Nephron (organoid): Measurements from ENCODE around the gene DRGX.

Experiments used
- H3K27ac Mint-ChIP-seq, 3 experiments: 2 replicates each; pipeline ENCODE4 v1.8.0; 2020; ENCODE audit warnings: mixed read lengths in 3 of 3, mild to moderate bottlenecking in 2 of 3, moderate library complexity in 1 of 3
- H3K27me3 Mint-ChIP-seq: 2 replicates; pipeline ENCODE4 v1.8.0; 2021; ENCODE audit warnings: low read depth, mild to moderate bottlenecking, moderate library complexity, mixed read lengths
- H3K36me3 Mint-ChIP-seq: 2 replicates; pipeline ENCODE4 v1.8.0; 2020; ENCODE audit warnings: low read depth, mixed read lengths
- H3K4me1 Mint-ChIP-seq: 2 replicates; pipeline ENCODE4 v1.8.0; 2020; ENCODE audit warnings: mixed read lengths
- H3K4me3 Mint-ChIP-seq, 3 experiments: 2 replicates each; pipeline ENCODE4 v1.8.0; 2020; ENCODE audit warnings: mild to moderate bottlenecking in 3 of 3, mixed read lengths in 3 of 3, moderate library complexity in 2 of 3
- H3K9me3 Mint-ChIP-seq: 2 replicates; pipeline ENCODE4 v1.8.0; 2020; ENCODE audit warnings: mixed read lengths
- CTCF ChIP-seq, 3 experiments: fragments of 200-600 bp; sonication (generic); IDR thresholded peaks; one replicate each; pipeline ENCODE4 v1.5.0; 2021; ENCODE audit warnings: antibody characterized with exemption in 3 of 3; ENCODE audit not compliant: unreplicated experiment in 3 of 3

Gene DRGX

DNA sequence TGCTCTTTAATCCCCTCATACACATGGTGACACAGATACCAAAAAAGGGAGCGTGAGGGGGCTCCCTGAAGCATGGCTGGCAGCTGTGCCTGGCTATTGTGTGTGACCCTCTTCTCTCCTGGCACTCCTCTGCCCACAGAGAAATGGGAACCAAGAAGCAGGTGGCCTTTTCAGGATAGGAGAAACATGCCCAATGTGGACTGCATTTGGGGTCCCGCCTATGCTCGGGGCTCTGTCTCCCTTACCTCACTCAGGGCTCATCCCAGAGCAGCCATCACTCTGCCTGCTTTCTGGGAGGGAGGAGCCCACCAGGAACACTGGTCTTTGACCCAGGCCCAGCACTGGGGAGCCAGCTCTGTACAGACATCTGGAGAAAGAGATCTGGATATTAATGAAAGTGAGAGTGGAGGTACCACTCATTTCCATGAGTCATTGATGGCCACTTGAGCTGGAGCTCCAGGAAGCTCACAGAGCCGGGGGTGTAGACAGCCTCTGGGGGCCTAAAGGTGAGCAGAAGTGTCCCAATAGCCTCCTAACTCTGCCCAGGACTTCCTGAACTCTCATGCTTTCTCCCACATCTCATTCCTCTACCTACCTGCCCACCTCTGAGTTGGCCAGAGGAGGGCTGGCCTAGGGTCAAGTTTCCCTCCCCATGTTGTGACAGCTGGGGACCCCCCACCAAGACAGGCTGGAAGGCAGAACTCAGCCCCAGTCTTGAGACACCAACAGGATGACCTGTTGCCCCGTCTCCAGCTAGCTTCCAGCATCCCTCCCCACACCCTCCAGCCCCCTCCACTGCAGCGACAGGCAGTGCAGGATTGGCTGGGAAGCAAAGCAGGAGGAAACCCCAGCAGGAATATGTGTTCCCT is 42.6 kb downstream of the DRGX start:
- peaks cover 13% of the 10 kb centered on the region for H3K27me3 Mint-ChIP-seq
- TF ChIP-seq CTCF (IDR thresholded peaks at IDR 0.05; ENCODE audit: unreplicated experiment in 3 of 3), result no peak
- H3K36me3 Mint-ChIP-seq, result no peaks in the 10 kb centered on the region
- peaks cover 12% of the 10 kb centered on the region for H3K9me3 Mint-ChIP-seq
- no peak overlapping the region for H3K27ac Mint-ChIP-seq
- H3K4me3 Mint-ChIP-seq, result no peak overlapping the region
- H3K4me1 Mint-ChIP-seq, result no peaks in the 10 kb centered on the region

DNA sequence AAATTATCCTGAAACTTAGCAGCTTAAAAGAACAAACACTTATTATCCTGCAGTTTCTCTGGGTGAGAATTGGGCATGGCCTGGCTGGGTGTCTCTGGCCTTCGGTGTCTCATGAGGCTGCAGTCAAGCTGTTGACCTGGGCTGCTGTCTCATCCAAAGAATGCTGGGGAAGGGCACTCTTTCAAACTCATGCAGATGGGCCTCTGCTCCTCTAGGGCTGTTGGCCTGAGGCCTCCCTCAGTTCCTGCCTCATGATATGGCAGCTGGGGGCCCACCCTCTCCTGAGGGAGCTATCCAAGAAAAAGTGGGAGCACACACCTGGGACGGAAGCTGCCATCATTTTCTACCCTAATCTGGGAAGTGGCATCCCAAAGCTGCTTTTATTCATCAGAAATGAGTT is 43.6 kb downstream of the DRGX start:
- Mint-ChIP-seq H3K4me1 (no peaks in the 10 kb centered on the region), H3K27me3 (peaks cover 13% of the 10 kb centered on the region), H3K36me3 (no peaks in the 10 kb centered on the region), H3K4me3 (no peak overlapping the region), H3K27ac (no peak overlapping the region), H3K9me3 (peaks cover 10% of the 10 kb centered on the region)
- no peak for TF ChIP-seq CTCF (IDR thresholded peaks at IDR 0.05; ENCODE audit: unreplicated experiment in 3 of 3)

- Mint-ChIP-seq H3K27ac (no peak overlapping the region), H3K4me1 (no peaks in the 10 kb centered on the region), H3K9me3 (peaks cover 9% of the 10 kb centered on the region), H3K4me3 (no peak overlapping the region), H3K36me3 (no peaks in the 10 kb centered on the region), H3K27me3 (peaks cover 13% of the 10 kb centered on the region)
- TF ChIP-seq CTCF (IDR thresholded peaks at IDR 0.05; ENCODE audit: unreplicated experiment in 3 of 3), result no peak
Measured at GRCh38 chr10:49351669-49352068, 44.2 kb downstream of the DRGX start.

DNA sequence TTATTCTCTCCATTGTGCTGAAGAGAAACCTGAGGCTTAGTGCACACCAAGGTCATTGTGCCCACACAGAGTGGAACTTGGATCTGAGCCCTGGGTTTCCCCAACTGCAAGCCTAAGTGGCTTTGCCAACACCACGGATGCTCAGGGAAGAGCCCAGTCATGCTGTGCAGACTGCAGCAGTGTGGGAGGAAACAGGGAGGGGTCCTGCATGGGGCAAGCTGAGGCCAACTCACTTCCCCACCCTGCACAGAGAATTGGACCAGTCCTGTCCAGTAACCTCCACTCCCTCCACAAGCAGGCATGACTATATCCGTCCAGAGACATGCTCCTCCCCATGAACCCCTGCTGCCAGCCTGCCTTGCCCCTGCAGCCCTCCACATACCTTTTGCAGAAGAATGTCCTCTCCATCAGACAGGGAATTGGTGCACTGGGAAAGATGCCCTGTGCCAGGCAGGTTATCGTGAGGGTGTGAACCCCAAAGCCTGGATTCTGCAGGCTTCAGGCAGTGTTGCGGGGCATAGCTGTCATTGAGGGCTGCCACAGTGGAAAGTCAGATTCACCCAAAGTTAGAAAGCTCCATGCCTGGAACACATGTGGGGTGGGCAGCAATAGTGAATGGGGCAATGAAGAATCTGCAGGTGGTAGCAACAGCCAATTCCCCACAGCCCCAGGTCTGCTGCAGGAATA is 44.9 kb downstream of the DRGX start:
- TF ChIP-seq CTCF (IDR thresholded peaks at IDR 0.05; ENCODE audit: unreplicated experiment in 3 of 3), result no peak
- Mint-ChIP-seq H3K4me3 (no peak overlapping the region), H3K27ac (no peak overlapping the region), H3K4me1 (no peaks in the 10 kb centered on the region), H3K9me3 (peaks cover 9% of the 10 kb centered on the region), H3K27me3 (peaks cover 19% of the 10 kb centered on the region), H3K36me3 (no peaks in the 10 kb centered on the region)

GRCh38 chr10:49350138-49350537 is 45.8 kb downstream of the DRGX start:
- H3K4me1 Mint-ChIP-seq, result no peaks in the 10 kb centered on the region
- H3K9me3 Mint-ChIP-seq, result peaks cover 9% of the 10 kb centered on the region
- peaks cover 16% of the 10 kb centered on the region for H3K27me3 Mint-ChIP-seq
- TF ChIP-seq CTCF (IDR thresholded peaks at IDR 0.05; ENCODE audit: unreplicated experiment in 3 of 3), result no peak
- H3K27ac Mint-ChIP-seq, result no peak overlapping the region
- H3K4me3 Mint-ChIP-seq, result no peak overlapping the region
- H3K36me3 Mint-ChIP-seq, result no peaks in the 10 kb centered on the region
